ENCODE measurements around the gene SCFD2. TPM values are rescaled to one million over a fixed set of nuclear protein-coding genes. Genes with fewer than 3 reads are reported as not detected.

The SCFD2 gene
- polyA plus RNA-seq, 1 of the 3 experiments (the other 2 are of a cell fraction): 14.1 TPM

- WGBS (ENCODE audit: low lambda C conversion rate): 93% methylated on average over 3 of the region's 3 CpGs
- Histone ChIP-seq H4K20me1 (ENCODE audit: insufficient read depth) (no peaks in the 10 kb centered on the region), H3K4me3 (ENCODE audit: low read depth in 2 of 2, low read length in 1 of 2) (no peak overlapping the region), H3K79me2 (ENCODE audit: insufficient read depth) (no peaks in the 10 kb centered on the region), H3K4me1 (ENCODE audit: control insufficient read depth in 1 of 2, insufficient read depth in 2 of 2, low read depth in 1 of 2, low read length in 1 of 2) (peaks cover 3 to 33% of the 10 kb centered on the region in 2 experiments; a peak in 3 of 4 replicates), H3K27ac (ENCODE audit: low read depth in 2 of 2, low read length in 1 of 2) (no peak overlapping the region), H3K9me3 (no peaks in the 10 kb centered on the region), H3F3A (replicated peaks; ENCODE audit: insufficient read depth) (no peaks in the 10 kb centered on the region), H3K9ac (no peak overlapping the region), H3K9me2 (no peaks in the 10 kb centered on the region), H3K27me3 (ENCODE audit: insufficient read depth) (no peaks in the 10 kb centered on the region), H3K36me3 (replicated peaks in 1 of 2; ENCODE audit: control insufficient read depth in 1 of 2, insufficient read depth in 2 of 2, low read length in 1 of 2) (no peaks in the 10 kb centered on the region), H2AFZ (ENCODE audit: low read depth) (no peak overlapping the region), H3K4me2 (no peak overlapping the region)
- no peak for DNase-seq
- ChIA-PET POLR2A (no interaction called here), CTCF (no interaction called here)
- TF ChIP-seq, protein P1, sequence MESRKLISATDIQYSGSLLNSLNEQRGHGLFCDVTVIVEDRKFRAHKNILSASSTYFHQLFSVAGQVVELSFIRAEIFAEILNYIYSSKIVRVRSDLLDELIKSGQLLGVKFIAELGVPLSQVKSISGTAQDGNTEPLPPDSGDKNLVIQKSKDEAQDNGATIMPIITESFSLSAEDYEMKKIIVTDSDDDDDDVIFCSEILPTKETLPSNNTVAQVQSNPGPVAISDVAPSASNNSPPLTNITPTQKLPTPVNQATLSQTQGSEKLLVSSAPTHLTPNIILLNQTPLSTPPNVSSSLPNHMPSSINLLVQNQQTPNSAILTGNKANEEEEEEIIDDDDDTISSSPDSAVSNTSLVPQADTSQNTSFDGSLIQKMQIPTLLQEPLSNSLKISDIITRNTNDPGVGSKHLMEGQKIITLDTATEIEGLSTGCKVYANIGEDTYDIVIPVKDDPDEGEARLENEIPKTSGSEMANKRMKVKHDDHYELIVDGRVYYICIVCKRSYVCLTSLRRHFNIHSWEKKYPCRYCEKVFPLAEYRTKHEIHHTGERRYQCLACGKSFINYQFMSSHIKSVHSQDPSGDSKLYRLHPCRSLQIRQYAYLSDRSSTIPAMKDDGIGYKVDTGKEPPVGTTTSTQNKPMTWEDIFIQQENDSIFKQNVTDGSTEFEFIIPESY (IDR thresholded peaks at IDR 0.05; ENCODE audit: borderline replicate concordance, low read depth): no peak
- TF ChIP-seq YY1 (IDR thresholded peaks at IDR 0.05; ENCODE audit: low read depth) (no peak), RAD21 (IDR thresholded peaks at IDR 0.05; ENCODE audit: low read length) (no peak), GATA2 (CRISPR knock-in tag; IDR thresholded peaks at IDR 0.05) (no peak), RCOR1 (IDR thresholded peaks at IDR 0.05; ENCODE audit: low read length) (no peak), TAF1 (IDR thresholded peaks at IDR 0.05; ENCODE audit: borderline replicate concordance, low read depth, low read length) (no peak), IRF3 (IDR thresholded peaks at IDR 0.05; ENCODE audit: low read depth, low read length) (no peak), FOSL2 (IDR thresholded peaks at IDR 0.05; ENCODE audit: borderline replicate concordance, low read depth) (no peak), EP300 (IDR thresholded peaks at IDR 0.05; ENCODE audit: borderline replicate concordance in 1 of 2, low read depth in 1 of 2, low read length in 1 of 2) (no peak), NRF1 (IDR thresholded peaks at IDR 0.05; ENCODE audit: low read depth, low read length) (no peak), TCF12 (IDR thresholded peaks at IDR 0.05) (no peak), FOXM1 (IDR thresholded peaks at IDR 0.05; ENCODE audit: low read depth) (no peak), CHD2 (IDR thresholded peaks at IDR 0.05; ENCODE audit: low read length, partially characterized antibody) (no peak)
Observed at GRCh38 chr4:52951016-52951415, 414.8 kb downstream of the SCFD2 start.

DNA sequence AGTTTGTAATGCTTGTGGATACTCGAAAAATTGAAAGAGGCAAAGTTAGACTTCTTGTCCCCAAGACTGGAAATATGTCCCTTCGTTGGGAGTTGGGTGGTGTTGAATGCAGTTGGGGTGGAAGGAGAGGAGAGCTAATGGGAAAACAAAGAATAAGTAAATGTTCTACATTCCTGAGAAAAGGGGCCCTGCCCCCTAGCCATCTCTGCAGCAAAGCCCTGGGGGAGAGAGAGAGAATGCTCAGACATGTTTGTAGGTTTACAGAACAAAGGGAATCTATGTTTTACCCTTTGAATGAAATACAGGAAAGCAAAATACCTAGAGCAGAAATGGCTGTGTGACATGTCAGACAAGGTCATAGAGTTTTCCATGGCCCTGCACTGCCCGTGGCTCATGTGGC is 415.6 kb downstream of the SCFD2 start:
- DNase-seq: no peak
- no peaks in the 10 kb centered on the region for H3K79me2 ChIP-seq (ENCODE audit: insufficient read depth)
- peaks cover 3 to 33% of the 10 kb centered on the region in 2 experiments; a peak in 3 of 4 replicates for H3K4me1 ChIP-seq (ENCODE audit: control insufficient read depth in 1 of 2, insufficient read depth in 2 of 2, low read depth in 1 of 2, low read length in 1 of 2)
- no peak overlapping the region for H2AFZ ChIP-seq (ENCODE audit: low read depth)
- WGBS (ENCODE audit: low lambda C conversion rate): 83% methylated on average over 3 of the region's 3 CpGs
- no peaks in the 10 kb centered on the region for H3K36me3 ChIP-seq (replicated peaks in 1 of 2; ENCODE audit: control insufficient read depth in 1 of 2, insufficient read depth in 2 of 2, low read length in 1 of 2)
- H3K27ac ChIP-seq (ENCODE audit: low read depth in 2 of 2, low read length in 1 of 2): no peak overlapping the region
- TF ChIP-seq, protein P2, sequence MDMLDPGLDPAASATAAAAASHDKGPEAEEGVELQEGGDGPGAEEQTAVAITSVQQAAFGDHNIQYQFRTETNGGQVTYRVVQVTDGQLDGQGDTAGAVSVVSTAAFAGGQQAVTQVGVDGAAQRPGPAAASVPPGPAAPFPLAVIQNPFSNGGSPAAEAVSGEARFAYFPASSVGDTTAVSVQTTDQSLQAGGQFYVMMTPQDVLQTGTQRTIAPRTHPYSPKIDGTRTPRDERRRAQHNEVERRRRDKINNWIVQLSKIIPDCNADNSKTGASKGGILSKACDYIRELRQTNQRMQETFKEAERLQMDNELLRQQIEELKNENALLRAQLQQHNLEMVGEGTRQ (IDR thresholded peaks at IDR 0.05; ENCODE audit: borderline replicate concordance, low read depth, low read length): no peak
- TF ChIP-seq ELF1 (IDR thresholded peaks at IDR 0.05) (no peak), TAF1 (IDR thresholded peaks at IDR 0.05; ENCODE audit: borderline replicate concordance, low read depth, low read length) (no peak), FOXM1 (IDR thresholded peaks at IDR 0.05; ENCODE audit: low read depth) (no peak)
- H3K9me3 ChIP-seq: no peaks in the 10 kb centered on the region
- H3K9me2 ChIP-seq: no peaks in the 10 kb centered on the region
- ChIA-PET POLR2A (no interaction called here), CTCF (no interaction called here)
- H3K9ac ChIP-seq: no peak overlapping the region
- no peaks in the 10 kb centered on the region for H3K27me3 ChIP-seq (ENCODE audit: insufficient read depth)
- H3F3A ChIP-seq (replicated peaks; ENCODE audit: insufficient read depth): no peaks in the 10 kb centered on the region
- H3K4me2 ChIP-seq: no peak overlapping the region
- no peaks in the 10 kb centered on the region for H4K20me1 ChIP-seq (ENCODE audit: insufficient read depth)
- no peak overlapping the region for H3K4me3 ChIP-seq (ENCODE audit: low read depth in 2 of 2, low read length in 1 of 2)
